Measurements from ENCODE around the gene EPS8L1. TPM values are rescaled to one million over a fixed set of nuclear protein-coding genes. Genes with fewer than 3 reads are reported as not detected.

The EPS8L1 gene
- total RNA-seq, 1 donor from 2014 or later: 2.7 TPM

DNA sequence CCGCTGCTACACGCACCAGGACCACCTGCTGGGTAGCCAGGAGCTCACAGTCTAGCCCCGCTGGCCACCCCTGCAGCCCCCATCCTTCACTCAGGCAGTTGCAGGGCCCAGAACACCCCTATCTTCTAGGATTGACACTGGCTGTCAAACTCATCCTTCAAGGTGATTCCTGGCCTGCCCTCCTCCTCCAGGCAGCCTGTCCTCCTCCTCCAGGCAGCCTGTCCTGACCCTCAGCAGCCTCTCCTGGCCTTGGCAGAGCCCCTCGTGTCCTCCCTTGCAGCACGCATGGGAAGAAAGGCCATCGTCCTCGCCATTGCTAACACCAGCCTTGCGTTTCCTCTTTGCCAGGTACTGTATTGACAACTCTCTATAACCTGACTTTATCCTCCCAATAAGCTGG is 3.8 kb upstream of the EPS8L1 start:
- DNase-seq (no peak), ATAC-seq (no peak)
- intact Hi-C loops (cut with micrococcal nuclease): no loop called here

DNA sequence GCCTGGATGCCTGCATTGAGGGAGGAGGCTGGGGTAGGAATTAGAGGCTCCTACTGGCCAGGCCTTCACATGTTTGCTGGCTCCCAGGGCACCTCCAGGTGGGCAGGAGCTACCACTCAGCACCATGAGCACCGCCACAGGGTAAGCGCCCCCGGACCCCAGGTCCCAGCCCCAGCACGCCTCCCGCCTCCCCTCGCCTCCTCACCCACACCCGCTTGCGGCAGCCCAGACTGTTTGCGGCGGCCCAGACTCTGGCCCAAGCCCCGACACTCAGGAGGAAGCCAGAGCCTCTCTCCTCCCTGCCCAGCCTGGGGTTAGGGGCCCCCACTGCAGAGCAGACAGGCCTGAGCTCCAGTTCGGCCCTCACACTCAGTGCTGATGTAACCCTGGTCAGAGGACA is 652 bp downstream of the EPS8L1 start:
- ATAC-seq (no peak), DNase-seq (no peak)
- intact Hi-C loops (cut with micrococcal nuclease): no loop called here

DNA sequence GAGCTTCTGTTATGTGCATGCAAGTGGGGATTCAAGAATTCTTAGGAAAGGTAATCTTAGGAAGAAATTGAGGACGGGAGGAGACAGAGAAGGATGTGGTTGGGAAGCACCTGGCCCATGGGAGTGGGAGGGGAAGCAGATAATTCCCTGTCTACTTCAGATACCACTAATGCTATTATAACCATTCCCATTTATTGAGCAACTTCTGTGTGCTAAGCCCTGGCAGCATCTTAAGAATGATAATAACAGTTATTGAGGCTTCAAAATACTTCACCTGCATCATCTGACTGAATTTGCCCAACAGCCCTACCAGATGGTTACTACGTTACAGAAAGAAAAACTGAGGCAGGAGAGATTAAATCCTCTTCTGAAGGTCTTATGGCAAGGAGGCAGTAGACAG is 1.4 kb downstream of the EPS8L1 start:
- intact Hi-C loops (cut with micrococcal nuclease): no loop called here
- DNase-seq: no peak
- ATAC-seq: no peak

DNA sequence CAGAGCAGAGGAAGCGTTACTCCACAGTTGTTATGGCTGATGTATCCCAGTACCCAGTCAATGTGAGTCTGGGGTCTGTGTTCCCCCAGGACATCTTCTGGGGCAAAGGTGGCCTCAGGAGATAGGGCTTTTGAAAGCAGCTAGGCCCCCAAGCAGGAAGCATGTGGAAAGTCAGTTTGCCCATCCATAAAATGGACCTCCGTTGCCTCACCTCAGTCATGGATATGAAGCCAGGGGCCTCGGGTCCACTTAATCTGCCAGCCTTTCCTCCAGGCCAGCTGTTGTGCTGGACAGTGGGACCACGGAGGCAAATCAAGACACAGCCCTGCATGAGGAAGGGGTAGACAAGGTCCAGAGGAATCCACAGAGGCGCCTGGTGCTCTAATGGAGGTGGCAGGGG is 3.3 kb downstream of the EPS8L1 start:
- DNase-seq: no peak
- ATAC-seq: no peak
- intact Hi-C loops (cut with micrococcal nuclease): no loop called here

DNA sequence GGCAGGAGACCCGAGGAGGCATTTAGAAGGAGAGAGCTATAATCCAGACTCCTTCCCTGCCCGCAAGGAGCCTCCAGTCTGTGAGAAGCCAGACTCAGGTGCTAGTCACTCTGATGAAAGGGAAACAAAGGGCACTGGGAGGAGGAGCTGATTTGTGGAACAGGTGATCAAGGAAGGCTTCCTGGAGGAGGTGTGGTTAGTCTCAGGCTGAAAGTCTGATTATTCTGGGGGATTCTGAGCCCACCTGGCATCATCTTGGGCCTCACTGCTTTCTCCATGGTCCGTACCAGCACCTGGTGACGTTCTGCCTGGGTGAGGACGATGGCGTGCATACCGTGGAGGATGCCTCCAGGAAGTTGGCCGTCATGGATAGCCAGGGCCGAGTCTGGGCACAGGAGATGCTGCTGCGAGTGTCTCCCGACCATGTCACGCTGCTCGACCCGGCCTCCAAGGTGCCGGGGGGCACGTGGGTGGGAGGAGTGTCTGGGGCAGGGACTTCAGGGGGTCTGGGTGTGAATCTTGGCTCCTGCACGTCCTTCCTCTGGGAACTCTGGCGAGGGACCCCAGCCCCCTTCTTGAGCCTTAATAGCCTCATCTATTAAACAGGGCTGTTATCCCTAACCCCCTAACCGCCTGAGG is 3.9 kb downstream of the EPS8L1 start:
- intact Hi-C loops (cut with micrococcal nuclease): no loop called here
- DNase-seq (no peak), ATAC-seq (no peak)

DNA sequence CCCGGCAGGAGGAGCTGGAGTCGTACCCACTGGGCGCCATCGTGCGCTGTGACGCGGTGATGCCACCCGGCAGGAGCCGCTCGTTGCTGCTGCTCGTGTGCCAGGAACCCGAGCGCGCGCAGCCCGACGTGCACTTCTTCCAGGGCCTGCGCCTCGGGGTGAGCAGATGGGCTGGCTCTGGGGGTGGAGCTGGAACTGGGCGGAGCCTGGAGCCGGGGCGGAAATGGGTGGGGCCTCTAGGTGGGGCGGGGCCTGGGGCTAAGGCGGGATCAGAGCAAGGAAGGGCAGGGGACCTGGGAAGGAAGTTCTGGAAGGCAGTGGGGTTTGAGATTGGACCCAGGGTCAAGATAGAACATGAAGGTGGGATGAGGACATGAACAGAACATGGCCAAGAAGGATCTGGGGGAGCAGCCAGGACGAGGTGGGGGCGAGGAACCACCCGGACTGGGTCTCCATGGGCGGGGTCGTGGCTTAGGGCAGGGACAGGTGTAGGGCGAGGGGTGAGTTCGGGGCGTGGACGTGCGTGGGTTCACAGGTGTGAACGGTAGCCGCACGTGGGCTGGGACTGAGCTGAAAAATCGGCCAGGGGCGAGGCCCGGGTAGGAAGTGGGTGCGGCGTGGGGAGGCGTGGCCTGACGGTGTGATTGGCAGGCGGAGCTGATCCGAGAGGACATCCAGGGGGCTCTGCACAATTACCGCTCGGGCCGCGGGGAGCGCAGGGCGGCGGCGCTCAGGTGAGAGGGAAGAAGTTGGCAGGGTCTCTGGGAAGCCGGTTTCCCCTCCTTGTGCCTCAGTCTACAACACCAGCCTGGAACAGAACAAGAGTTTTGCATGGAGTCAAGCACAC is 4.7 kb downstream of the EPS8L1 start:
- ATAC-seq: peak; percentile 68
- peak; percentile 73 for DNase-seq
- intact Hi-C loops (cut with micrococcal nuclease): no loop called here

DNA sequence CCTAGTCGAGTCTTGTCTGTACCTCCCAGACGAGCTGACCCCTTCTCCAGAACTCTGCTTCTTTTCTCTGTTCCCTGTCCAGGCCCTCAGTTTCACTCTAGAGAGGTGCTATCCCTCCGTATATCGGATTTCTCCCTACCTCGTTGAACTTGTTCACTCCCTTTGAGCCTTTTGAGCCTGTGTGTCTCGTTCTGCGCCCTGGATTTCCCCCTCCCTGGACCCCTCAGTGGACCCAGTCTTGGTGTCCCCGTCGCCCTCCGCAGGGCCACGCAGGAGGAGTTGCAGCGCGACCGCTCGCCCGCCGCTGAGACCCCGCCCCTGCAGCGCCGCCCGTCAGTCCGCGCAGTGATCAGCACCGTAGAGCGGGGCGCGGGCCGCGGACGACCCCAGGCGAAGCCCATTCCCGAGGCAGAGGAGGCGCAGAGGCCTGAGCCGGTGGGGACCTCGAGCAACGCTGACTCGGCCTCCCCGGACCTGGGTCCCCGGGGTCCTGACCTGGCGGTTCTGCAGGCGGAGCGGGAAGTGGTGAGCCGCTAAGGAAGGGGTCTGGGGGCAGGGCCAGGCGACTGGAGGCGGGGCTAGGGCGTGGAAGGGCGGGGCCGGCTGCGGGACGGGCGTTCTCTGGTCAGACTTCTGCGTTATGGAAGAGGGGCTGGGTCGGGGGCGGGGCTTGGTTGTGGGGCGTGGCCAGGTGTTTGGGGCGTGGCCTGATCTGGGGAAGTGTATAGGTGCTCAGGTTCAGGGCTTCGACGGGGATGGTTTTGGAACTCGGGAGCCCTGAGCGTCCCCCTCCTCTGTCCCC is 5.5 kb downstream of the EPS8L1 start:
- peak; percentile 71 for ATAC-seq
- intact Hi-C loops (cut with micrococcal nuclease): no loop called here
- DNase-seq: peak; percentile 82

DNA sequence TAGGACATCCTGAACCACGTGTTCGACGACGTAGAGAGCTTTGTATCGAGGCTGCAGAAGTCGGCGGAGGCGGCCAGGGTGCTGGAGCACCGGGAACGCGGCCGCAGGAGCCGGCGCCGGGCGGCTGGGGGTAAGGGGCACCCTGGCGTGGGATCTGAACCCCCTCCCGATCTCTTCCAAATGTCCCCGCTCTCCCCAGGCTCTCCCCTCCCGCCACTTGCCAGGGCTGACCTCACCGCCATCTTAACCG is 6.0 kb downstream of the EPS8L1 start:
- no peak for ATAC-seq
- intact Hi-C loops (cut with micrococcal nuclease): no loop called here

DNA sequence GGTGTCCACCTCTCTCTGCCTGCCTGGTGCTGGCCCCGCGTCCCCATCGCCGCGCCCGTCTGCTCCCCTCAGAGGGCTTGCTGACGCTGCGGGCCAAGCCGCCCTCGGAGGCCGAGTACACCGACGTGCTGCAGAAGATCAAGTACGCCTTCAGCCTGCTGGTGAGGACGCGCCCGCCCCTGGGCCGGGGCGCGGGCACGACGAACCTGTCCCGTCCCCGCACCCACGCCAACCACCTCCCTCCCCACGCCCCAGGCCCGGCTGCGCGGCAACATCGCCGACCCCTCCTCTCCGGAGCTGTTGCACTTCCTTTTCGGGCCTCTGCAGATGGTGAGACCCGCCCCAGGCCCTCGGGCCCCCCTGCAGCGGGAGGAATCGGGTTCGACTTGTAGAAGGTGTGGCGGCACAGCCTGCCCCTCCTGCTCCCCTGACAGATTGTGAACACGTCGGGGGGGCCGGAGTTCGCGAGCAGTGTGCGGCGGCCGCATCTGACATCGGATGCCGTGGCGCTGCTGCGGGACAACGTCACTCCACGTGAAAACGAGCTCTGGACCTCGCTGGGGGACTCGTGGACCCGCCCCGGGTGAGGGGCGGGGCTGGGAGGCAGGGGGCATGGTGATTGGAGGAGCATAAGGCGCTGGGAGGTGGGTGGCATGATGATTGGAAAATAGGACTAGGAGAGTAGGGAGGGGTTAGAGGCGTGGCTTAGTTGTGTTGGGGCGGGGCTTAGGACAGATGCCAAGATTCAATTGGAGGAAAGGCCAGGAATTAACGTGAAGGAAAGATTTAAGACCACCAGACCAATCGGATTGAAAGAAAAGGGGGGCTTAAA is 6.6 kb downstream of the EPS8L1 start:
- intact Hi-C loops (cut with micrococcal nuclease): no loop called here
- peak; percentile 51 for DNase-seq
- no peak for ATAC-seq

More for the DNA sequence above, 6.0 kb downstream of the EPS8L1 start:
- DNase-seq: no peak

DNA sequence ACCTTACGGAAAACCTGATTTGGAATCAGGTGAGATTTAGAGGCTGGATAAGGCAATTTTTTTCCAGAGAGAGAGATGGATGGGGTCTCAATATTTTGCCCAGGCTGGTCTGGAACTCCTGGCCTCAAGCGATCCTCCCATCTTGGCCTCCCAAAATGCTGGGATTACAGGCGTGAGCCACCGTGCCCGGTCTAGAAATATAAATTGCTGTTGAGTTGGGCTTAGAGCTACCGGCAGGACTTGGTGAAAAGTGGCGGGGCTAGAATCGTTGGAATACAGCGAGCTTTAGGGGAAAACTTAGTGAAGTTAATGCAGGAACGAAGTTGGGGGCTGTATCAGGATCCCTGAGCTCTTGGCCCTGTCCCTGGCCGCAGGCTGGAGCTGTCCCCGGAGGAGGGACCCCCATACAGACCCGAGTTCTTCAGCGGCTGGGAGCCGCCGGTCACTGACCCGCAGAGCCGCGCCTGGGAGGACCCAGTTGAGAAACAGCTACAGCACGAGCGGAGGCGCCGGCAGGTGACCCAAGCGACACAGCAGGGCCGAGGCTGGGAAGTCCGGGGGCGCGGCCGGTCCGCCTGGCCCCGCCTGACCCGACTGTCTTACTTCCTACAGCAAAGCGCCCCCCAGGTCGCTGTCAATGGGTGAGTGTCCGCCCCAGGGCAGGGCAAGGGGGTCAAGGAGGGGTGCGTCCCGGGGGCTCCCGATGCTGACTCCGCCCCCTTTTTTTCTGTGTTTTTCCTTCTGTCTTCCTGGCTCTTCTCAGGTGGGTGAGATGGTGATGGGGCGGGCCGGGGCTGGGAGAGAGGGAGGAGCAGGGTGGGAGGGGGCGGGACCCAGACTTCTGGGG is 7.6 kb downstream of the EPS8L1 start:
- DNase-seq (no peak), ATAC-seq (no peak)
- intact Hi-C loops (cut with micrococcal nuclease): no loop called here

DNA sequence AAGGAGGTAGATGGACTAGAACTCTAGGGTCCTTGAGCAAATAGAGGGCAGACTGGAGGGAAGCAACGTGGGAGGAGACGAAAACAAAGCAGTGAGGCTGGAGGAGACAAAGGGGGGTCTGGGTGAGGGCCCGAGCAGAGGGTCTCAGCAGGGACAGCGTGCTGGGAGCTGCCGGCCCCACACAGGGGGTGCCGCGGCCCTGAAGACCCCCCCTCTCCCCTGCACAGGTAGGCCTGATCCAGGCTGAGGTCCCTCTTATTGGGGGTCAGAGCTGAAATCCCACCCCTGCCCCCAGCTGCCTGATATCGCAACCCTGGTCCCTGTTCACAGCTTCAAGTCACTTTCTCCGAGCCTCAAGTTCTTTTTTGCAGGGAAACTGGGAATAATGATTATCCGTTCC is 8.7 kb downstream of the EPS8L1 start:
- intact Hi-C loops (cut with micrococcal nuclease): no loop called here
- DNase-seq: no peak
- no peak for ATAC-seq

DNA sequence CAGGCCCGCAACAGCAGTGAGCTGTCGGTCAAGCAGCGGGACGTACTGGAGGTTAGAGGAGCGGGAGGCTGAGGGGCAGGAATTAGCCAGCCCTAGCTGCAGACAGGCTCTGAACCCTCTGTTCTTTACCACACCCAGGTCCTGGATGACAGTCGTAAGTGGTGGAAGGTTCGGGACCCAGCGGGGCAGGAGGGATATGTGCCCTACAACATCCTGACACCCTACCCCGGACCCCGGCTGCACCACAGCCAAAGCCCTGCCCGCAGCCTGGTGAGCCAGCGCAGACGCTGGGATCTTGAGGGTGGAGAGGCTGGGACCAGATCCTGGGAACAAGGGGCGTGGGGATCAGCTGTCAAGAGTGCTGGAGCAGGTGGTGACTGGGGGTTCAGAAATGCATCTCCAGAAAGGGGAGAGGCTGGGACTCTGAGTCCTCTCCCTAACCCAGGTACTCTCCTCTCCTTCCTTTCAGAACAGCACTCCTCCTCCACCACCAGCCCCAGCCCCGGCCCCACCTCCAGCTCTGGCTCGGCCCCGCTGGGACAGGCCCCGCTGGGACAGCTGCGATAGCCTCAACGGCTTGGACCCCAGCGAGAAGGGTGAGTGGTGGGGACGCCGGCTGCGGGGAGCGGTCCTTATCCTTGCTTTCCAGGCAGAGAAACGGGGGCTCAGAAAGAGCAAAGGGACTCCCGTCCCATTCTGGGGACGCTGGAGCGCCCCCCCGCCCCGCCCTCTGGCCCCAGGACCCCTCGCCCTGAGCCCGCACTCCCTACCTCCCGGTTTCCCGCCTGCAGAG is 10.4 kb downstream of the EPS8L1 start:
- intact Hi-C loops (cut with micrococcal nuclease): no loop called here
- no peak for DNase-seq

DNA sequence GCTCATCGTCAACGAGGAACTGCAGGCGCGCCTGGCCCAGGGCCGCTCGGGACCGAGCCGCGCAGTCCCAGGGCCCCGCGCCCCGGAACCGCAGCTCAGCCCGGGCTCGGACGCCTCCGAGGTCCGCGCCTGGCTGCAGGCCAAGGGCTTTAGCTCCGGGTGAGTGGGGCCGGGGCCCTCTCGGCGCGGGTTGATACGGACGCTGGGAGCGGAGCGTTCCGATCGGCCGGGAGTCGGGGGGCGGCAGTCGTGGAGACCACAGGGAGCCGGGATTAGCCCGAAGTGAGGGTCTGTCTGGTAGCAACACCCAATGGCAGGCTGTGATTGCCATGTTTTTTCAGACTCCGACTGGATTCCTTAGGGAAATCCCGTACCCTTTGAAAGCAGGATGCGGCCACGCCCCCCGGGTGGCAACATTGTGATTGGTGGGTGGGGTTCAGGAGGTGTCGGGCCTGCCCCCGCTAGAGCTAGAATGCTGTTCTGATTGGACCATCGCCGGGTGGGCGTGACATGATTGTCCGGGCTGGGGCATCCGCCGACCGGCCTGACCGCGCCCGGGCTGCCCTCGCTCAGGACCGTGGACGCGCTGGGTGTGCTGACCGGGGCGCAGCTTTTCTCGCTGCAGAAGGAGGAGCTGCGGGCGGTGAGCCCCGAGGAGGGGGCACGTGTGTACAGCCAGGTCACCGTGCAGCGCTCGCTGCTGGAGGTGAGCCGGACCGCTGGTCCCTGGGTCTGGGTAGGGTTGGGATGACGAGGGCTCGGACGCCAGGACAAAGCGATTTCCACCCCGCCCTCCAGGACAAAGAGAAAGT is 11.3 kb downstream of the EPS8L1 start:
- ATAC-seq (peak; percentile 87), DNase-seq (peak; percentile 97)
- intact Hi-C loops (cut with micrococcal nuclease): no loop called here

More for the DNA sequence above, 10.4 kb downstream of the EPS8L1 start:
- no peak for ATAC-seq

DNA sequence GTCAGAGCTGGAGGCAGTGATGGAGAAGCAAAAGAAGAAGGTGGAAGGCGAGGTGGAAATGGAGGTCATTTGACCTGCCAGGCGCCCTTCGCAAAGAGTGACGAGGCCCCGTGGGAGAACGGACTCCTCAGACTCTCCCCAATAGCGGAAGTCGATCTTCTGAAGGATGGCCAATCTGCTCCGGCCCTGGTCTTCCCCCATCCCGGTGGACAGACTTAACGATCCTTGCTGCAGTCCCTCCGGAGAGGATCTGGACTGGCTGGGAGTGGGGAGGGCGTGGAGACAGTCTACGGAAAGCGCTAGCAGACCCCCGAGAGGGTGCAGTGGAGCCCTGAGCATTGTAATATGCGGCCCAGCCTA is 11.9 kb downstream of the EPS8L1 start:
- ATAC-seq: peak; percentile 26
- DNase-seq: no peak
- intact Hi-C loops (cut with micrococcal nuclease): no loop called here

DNA sequence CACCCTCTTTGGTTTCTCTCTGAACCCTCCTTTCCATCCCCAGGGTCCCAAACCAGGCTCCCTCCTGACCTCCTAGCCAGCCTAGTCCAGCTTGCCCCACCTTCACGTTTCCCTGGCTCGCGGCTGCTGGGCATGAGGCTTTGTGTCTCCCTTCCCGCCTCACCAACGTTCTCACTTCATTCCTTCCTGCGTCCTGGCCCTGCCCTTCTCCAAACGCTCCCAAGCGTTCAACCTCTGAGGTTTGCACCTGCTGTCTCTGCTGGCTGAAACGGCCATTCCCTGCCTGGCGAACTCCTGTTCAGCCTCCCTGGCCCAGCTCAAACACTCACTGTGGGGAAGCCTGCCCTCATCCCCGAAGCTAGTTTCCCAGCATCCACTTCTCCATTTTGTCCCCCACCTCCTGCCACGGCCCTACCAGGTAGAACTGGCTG is 12.4 kb downstream of the EPS8L1 start:
- DNase-seq: no peak
- intact Hi-C loops (cut with micrococcal nuclease): no loop called here
- no peak for ATAC-seq

DNA sequence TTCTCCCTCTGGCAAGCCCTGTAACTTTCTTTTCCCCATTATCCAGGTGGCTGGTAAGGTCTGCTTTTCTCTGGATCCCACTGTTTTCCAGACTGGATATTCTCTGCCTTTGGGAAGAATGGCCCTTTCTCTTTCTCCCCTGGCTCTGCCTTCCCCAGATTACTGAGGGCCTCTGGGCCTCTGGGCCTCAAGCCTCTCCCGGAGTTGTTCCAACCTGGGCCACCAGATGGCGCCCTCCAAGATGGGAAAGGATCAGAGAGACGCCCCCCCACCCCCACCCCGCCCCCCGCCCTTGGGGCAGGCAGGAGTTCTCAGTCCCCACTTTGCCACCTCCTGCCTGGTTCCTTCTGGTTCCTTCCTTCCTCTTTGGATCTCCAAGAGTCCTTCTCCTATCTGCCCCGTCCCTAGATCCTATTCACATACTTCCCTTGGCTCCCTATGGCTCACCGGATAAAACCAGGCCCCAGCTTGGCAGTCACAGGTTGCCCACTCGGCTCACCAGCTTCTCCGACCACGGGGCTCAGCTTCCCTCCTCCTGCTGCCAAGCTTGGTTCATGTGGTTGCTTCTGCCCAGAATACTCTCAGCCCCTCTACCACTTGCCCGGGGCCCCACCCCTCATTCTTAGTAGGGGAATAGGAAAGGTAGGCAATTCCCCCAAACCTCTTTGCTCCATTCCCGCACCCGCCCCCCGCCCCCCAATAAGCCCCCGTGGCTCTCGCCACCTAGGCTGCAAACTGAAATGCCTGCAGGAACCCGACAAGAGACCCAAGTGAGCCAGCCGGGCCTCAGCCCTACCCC is 13.1 kb downstream of the EPS8L1 start:
- ATAC-seq: peak; percentile 21
- DNase-seq: peak; percentile 88
- intact Hi-C loops (cut with micrococcal nuclease): no loop called here

All from left ventricle myocardium superior (tissue), 1 donor.